Mucosa of rectum (tissue), 2 donors: Measurements from ENCODE around the gene KIAA1671.

Experiments
- H3K27ac ChIP-seq, 2 donors: one replicate each; pipeline ENCODE4 v1.7.0; 2013; ENCODE audit warnings: inconsistent platforms in 2 of 2, low read depth in 2 of 2, low read length in 2 of 2
- H3K27me3 ChIP-seq, 2 donors: one replicate each; pipeline ENCODE4 v1.7.0; 2013; ENCODE audit warnings: low read length in 2 of 2; ENCODE audit not compliant: control insufficient read depth in 2 of 2, insufficient read depth in 2 of 2
- H3K36me3 ChIP-seq, 2 donors: one replicate each; pipeline ENCODE4 v1.7.0; 2013; ENCODE audit warnings: low read length in 2 of 2; ENCODE audit not compliant: control insufficient read depth in 2 of 2, insufficient read depth in 2 of 2
- H3K4me1 ChIP-seq, 2 donors: one replicate each; pipeline ENCODE4 v1.7.0; 2013; ENCODE audit warnings: low read length in 2 of 2, mild to moderate bottlenecking in 1 of 2; ENCODE audit not compliant: control insufficient read depth in 2 of 2, insufficient read depth in 2 of 2
- H3K4me3 ChIP-seq, 2 donors: one replicate each; pipeline ENCODE4 v1.7.0; 2013; ENCODE audit warnings: low read length in 2 of 2
- H3K9ac ChIP-seq, 2 donors: one replicate each; pipeline ENCODE4 v1.7.0; 2013; ENCODE audit warnings: low read length in 2 of 2, low read depth in 1 of 2, mild to moderate bottlenecking in 1 of 2
- H3K9me3 ChIP-seq, 2 donors: one replicate each; pipeline ENCODE4 v1.7.0; 2013; ENCODE audit warnings: low read length in 2 of 2; ENCODE audit not compliant: control insufficient read depth in 2 of 2
- donor health status: healthy.
- donor health status: Normal muscosa, but diverticular disease.

Gene KIAA1671

DNA sequence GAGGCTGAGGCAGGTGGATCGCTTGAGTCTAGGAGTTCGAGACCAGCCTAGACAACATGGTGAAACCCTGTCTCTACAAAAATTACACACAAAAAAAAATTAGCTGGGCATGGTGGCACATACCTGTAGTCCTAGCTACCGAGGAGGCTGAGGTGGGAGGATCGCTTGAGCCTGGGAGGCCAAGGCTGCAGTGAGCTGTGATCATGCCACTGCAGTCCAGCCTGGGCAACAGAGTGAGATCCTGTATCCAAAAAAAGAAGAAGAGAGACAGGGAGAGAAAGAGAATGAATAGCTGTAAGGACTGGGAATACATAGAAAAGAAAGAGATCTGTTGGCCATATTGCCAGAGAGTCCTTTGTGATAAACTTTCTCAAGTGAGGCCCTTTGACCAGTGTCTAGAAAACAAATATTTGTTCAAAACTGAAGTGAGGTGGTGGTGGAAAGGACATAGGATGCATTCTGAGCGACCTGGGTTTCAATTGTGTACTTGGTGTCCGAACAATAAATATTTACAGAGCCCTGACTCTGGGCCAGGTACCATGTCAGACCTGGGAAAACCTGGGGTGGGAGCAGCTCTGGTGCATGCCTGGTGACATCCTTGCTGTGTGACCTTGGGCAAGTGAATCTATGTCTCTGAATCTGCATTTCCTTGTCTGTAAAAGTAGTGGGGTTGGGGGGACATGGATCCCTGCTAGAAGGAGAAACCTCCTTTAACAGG lies 157.5 kb downstream of the KIAA1671 start:
- Histone ChIP-seq H3K9ac (no peak overlapping the region), H3K4me3 (no peak overlapping the region), H3K9me3 (no peaks in the 10 kb centered on the region), H3K36me3 (no peaks in the 10 kb centered on the region), H3K27ac (peak overlapping the region in 1 of 2 donors; percentile 84), H3K4me1 (peaks cover 34 to 50% of the 10 kb centered on the region in 2 donors), H3K27me3 (no peaks in the 10 kb centered on the region)

DNA sequence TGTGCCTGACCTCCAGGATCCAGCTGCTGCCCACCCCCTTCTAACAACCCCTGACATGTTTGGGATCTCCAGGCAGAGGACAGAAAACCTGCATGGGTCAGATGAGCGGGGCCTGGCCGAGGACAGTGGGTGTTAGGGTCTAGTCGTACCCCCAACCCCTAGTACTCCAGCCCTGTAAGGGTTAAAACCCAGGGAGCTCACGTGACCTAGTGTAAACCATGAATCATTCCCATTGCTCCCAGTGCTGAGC lies 158.0 kb downstream of the KIAA1671 start:
- H3K4me3 ChIP-seq, result peak overlapping the region; percentile 60 to 82
- H3K27ac ChIP-seq, result peak overlapping the region; percentile 83 to 84
- H3K9ac ChIP-seq, result peak overlapping the region in 1 of 2 donors; percentile 66
- no peaks in the 10 kb centered on the region for H3K9me3 ChIP-seq
- peaks cover 39 to 52% of the 10 kb centered on the region in 2 donors for H3K4me1 ChIP-seq
- no peaks in the 10 kb centered on the region for H3K27me3 ChIP-seq
- no peaks in the 10 kb centered on the region for H3K36me3 ChIP-seq

DNA sequence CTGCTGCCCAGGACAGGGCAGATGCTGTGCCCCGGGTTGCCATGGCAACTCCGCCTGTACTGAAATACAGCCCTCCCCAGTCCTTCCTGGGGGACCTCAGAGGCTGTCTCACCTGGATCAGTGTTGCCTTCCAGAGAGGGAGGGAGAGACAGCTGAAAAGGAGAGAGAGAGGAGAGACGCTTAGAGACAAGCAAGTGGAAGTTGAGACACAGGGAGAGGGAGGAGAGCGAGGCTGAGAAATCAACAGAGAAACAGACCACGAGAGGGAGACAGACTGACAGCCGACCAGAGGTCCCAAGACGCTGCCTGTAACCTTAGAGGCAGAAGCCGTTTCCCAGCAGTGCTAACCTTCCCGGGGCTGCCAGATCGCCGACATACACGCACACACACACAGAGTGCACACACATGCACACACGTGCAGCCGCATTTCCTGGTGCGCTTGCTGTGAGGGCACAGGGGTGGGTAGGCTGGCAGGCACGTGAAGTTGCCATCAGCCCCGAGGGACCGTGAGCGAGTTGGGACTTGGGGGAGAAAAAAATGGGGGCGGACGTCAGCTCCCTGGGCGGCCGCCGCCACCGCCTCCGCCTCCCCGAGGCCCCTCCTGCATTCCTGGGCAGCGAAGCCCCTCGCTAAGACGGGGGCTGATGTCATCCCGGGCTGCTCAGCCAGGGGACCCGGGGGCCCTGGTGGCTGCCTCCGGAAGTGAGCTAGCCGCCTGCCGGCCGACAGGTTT lies 158.5 kb downstream of the KIAA1671 start:
- H3K27me3 ChIP-seq, result no peaks in the 10 kb centered on the region
- no peaks in the 10 kb centered on the region for H3K9me3 ChIP-seq
- H3K36me3 ChIP-seq, result no peaks in the 10 kb centered on the region
- H3K4me3 ChIP-seq, result peak overlapping the region; percentile 60 to 82
- peak overlapping the region; percentile 83 to 84 for H3K27ac ChIP-seq
- peaks cover 39 to 52% of the 10 kb centered on the region in 2 donors for H3K4me1 ChIP-seq
- H3K9ac ChIP-seq, result peak overlapping the region; percentile 63 to 66

DNA sequence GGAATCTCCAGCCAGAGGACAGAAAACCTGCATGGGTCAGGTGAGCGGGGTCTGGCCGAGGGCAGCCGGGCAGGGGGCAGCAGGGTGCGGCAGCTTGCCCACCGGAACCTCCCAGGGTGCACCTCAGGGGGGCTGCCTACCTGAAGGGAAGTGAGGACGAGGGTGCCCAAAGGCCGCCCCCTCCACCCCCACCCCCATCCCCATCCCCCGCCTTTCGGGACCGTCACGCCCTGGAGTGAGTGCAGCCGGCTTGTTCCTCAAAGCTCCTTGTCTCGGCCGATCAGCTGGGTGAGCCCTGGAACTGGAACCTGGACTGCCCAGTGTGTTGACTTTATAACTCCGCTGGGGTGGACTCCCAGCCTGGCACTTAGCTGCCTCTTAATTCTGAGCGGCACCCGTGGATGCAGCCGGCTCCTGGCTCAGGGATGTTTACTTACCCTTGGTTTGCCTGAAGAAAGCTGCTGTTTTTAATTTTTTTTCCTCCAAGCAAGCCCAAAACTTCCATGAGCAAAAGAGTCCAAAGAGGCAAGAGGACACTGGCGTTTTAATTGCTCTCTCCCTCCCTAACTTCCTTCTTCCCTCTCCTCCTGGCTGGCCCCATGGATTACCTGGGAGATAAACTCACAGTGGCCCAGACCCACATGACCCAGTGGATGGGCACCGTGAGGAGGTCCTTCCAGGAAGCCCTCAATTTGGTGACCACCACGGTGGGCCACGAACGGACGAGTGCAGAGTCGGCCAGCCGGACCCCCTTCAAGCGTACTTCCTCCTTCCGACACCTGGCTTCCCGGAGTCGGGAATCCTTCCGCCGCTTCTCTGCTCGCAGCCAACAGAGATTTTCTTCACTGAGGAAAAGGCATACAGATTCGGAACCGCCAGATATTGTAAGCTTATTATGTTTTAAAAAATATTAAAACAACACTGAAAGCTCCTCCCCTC lies 159.3 kb downstream of the KIAA1671 start:
- H3K9me3 ChIP-seq, result no peaks in the 10 kb centered on the region
- H3K4me1 ChIP-seq, result peaks cover 39 to 52% of the 10 kb centered on the region in 2 donors
- peak overlapping the region; percentile 60 to 82 for H3K4me3 ChIP-seq
- H3K36me3 ChIP-seq, result no peaks in the 10 kb centered on the region
- H3K9ac ChIP-seq, result peak overlapping the region; percentile 63 to 66
- peak overlapping the region; percentile 83 to 84 for H3K27ac ChIP-seq
- H3K27me3 ChIP-seq, result no peaks in the 10 kb centered on the region

DNA sequence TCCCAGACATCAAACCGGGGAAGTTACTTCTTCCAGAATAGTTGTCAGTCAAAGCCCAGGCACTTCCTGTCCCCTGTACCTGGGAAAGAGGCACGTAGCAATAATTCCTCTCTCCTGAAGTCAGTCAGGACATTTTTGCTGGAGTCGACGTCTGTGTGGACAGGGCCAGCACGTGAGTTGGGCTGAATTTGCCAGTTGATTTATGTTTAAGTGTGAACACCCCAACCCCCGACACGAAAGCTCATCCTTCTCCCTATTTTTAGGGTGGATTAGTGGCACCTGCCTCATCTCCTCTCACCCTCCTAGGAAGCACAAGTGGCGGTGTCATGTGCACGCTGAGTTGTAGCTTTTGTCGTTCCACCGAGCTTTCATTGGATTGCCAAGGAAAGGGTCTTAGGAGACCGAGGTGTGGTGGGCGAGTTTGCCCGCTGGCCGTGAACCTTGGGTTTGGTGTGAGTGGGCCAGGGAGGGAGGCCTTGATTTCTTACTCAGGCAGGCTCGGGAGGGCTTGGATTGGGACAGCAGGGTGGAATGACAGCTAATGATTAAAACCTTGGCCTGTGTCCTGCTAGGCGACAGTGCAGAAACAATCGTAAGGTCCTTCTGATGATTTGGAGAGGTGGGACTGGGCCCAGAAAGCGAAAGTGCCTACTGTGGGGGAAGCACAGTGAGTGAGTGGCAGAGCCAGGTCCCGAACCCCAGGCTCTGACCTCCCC lies 160.2 kb downstream of the KIAA1671 start:
- Histone ChIP-seq H3K36me3 (peaks cover 0 to 4% of the 10 kb centered on the region in 2 donors), H3K9ac (peak overlapping the region; percentile 50 to 58), H3K9me3 (no peaks in the 10 kb centered on the region), H3K27me3 (no peaks in the 10 kb centered on the region), H3K4me3 (peak overlapping the region; percentile 56 to 63), H3K4me1 (peaks cover 39 to 52% of the 10 kb centered on the region in 2 donors), H3K27ac (peak overlapping the region; percentile 20 to 84)

DNA sequence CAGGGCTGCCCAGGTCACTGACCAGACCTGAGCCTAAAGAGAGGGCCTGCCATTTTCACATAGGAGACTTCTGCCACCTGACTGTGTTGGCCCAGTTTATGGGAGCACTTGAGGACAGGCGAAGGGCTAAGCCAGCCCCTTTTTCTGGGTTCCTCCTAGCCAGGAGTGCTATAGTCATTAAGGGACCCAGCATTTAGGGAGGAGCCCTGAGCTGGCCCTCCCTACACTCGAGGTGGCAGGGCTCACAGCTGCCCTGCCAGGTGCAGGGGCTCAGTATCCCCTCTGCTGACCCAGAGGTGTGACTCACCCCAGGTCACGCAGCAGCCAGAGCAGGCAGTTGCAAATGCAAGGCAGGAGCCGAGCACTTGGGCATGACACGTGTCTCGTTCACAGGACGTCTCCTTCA lies 160.8 kb downstream of the KIAA1671 start:
- Histone ChIP-seq H3K9me3 (no peaks in the 10 kb centered on the region), H3K36me3 (peaks cover 2 to 4% of the 10 kb centered on the region in 2 donors), H3K4me3 (peak overlapping the region in 1 of 2 donors; percentile 56), H3K27me3 (no peaks in the 10 kb centered on the region), H3K9ac (peak overlapping the region in 1 of 2 donors; percentile 45), H3K27ac (peak overlapping the region; percentile 3 to 84), H3K4me1 (peaks cover 39 to 52% of the 10 kb centered on the region in 2 donors)

DNA sequence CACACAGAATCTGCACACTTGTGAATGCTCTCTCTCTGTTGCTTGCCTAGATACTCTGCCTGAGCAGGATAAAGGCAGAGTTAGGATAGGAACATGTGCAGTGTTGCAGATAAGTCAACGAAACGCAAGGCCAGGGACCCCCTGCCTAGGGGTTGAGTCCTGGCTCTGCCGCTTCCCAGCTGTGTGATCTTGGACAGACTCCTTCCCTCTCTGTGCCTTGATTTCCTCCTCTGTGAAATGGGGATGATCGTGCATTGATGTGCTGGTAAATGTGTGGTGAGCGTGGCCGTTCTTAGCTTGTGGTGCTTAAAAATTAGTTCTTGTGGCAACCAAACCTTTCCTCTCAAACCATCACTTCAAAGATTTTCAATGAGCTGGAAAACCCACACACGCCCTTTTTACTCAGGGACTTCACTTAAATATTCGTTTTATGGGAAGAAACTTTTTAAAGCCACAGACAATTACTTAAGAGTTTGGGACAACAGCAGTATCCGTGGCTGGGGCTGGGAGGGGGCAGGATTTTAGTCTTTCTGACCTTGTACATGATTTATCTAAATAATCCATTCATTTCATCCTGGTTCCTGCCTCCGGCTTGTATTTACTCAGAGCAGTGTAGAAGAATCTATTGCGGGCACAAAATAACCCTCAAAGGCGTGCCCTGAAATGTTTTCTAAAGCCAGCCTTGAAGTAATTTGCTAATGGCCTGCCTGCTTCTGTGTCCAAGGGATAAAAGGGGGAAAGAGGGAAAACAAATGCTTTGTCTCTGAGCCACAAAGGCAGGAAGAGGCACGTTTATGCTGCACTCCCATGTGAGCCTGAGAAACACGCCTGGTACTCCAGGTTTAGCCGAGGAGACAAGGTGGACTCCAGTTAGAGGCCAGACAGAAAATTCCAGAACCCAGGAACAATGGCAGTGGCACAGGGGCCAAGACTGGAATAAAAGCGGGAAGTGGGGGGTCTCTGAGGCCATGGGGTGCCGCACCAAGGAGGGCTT lies 162.2 kb downstream of the KIAA1671 start:
- peaks cover 2 to 4% of the 10 kb centered on the region in 2 donors for H3K36me3 ChIP-seq
- H3K9me3 ChIP-seq, result no peaks in the 10 kb centered on the region
- peak overlapping the region in 1 of 2 donors; percentile 11 for H3K4me3 ChIP-seq
- peak overlapping the region; percentile 64 to 67 for H3K27ac ChIP-seq
- peak overlapping the region; percentile 41 to 53 for H3K9ac ChIP-seq
- no peaks in the 10 kb centered on the region for H3K27me3 ChIP-seq
- H3K4me1 ChIP-seq, result peaks cover 42 to 57% of the 10 kb centered on the region in 2 donors

DNA sequence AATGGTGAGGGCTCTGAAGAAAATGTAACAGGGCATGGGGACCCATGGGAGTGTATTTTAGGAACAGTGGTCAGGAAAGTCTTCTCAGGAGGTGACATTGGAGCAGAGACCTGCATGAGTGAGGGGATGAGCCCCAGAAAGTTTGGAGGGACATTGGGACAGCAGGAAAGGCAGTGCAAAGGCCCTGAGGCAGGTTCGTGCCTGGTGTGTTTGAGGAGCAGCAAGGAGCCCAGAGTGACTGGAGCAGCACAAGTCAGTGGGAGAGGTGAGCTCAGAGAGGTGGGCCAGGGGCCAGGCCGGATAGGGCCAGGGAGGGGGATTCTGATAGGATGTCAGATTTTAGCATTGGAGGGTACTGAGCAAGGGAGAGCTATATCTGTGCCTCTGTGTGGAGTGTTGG lies 167.1 kb downstream of the KIAA1671 start:
- Histone ChIP-seq H3K27me3 (no peaks in the 10 kb centered on the region), H3K4me1 (peaks cover 23 to 24% of the 10 kb centered on the region in 2 donors), H3K9ac (peak overlapping the region; percentile 43 to 69), H3K36me3 (peaks cover 2 to 9% of the 10 kb centered on the region in 2 donors), H3K4me3 (no peak overlapping the region), H3K9me3 (no peaks in the 10 kb centered on the region), H3K27ac (peak overlapping the region; percentile 86 to 91)
